GM12891 (cell line): ENCODE data around the gene MAP3K9.

Experiments
- PAX5 ChIP-seq: IDR thresholded peaks from 2 replicates; pipeline ENCODE4 v1.6.1; 2011; ENCODE audit warnings: low read length, moderate library complexity, mild to moderate bottlenecking; ENCODE audit not compliant: insufficient read depth, severe bottlenecking
- POLR2A ChIP-seq: IDR thresholded peaks from 2 replicates; pipeline ENCODE4 v1.6.1; 2011; ENCODE audit warnings: low read depth, low read length, control low read depth

DNA sequence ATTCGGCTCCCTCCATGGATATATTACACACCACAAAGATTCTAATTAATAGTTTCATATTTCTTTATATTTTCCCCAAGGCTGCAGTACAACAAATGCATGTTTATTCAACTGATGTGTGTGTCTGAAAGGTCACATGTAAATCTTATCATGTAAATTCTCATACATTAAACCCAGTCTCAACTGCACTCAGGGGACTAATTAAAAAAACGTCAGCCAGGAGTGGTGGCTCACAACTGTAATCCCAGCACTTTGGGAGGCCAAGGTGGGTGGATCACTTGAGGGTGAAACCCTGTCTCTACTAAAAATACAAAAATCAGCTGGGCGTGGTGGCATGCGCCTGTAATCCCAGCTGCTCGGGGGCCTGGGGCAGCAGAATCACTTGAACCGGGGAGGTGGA, 67.8 kb downstream of the MAP3K9 start:
- TF ChIP-seq POLR2A (no peak), PAX5 (no peak)
